ENCODE results near the gene ALCAM. TPM values are rescaled to one million over a fixed set of nuclear protein-coding genes. Genes with fewer than 3 reads are reported as not detected.

ALCAM gene
- total RNA-seq, 2 experiments from 2014 or later, result 20.9 to 21.7 TPM

- H3K27ac Mint-ChIP-seq, result no peak overlapping the region
- H3K9me3 Mint-ChIP-seq, result no peaks in the 10 kb centered on the region
- DNase-seq, result no peak
- peaks cover 4% of the 10 kb centered on the region for H3K27me3 Mint-ChIP-seq
- H3K36me3 Mint-ChIP-seq, result peaks cover 2% of the 10 kb centered on the region
- no peaks in the 10 kb centered on the region for H3K4me1 Mint-ChIP-seq
- no peak overlapping the region for H3K4me3 Mint-ChIP-seq
These were observed 93.0 kb downstream of the ALCAM start for GRCh38 chr3:105459566-105460290.

GRCh38 chr3:105463620-105464019 lies 96.9 kb downstream of the ALCAM start:
- Mint-ChIP-seq H3K27me3 (peaks cover 4% of the 10 kb centered on the region), H3K4me1 (no peaks in the 10 kb centered on the region), H3K36me3 (no peaks in the 10 kb centered on the region), H3K9me3 (no peaks in the 10 kb centered on the region), H3K4me3 (no peak overlapping the region), H3K27ac (no peak overlapping the region)
- DNase-seq, result no peak

GRCh38 chr3:105465251-105465853 lies 98.6 kb downstream of the ALCAM start:
- H3K9me3 Mint-ChIP-seq, result no peaks in the 10 kb centered on the region

GRCh38 chr3:105466072-105466471 lies 99.4 kb downstream of the ALCAM start:
- DNase-seq, result no peak
- H3K4me1 Mint-ChIP-seq, result no peaks in the 10 kb centered on the region
- H3K4me3 Mint-ChIP-seq, result no peak overlapping the region
- H3K27ac Mint-ChIP-seq, result no peak overlapping the region
- H3K27me3 Mint-ChIP-seq, result peaks cover 4% of the 10 kb centered on the region
- H3K9me3 Mint-ChIP-seq, result no peaks in the 10 kb centered on the region
- H3K36me3 Mint-ChIP-seq, result no peaks in the 10 kb centered on the region

More at GRCh38 chr3:105465251-105465853, 98.6 kb downstream of the ALCAM start:
- Mint-ChIP-seq H3K27ac (no peak overlapping the region), H3K36me3 (no peaks in the 10 kb centered on the region), H3K4me1 (no peaks in the 10 kb centered on the region), H3K4me3 (no peak overlapping the region), H3K27me3 (peaks cover 4% of the 10 kb centered on the region)
- no peak for DNase-seq

GRCh38 chr3:105466495-105467404 lies 100.0 kb downstream of the ALCAM start:
- H3K27me3 Mint-ChIP-seq, result peaks cover 4% of the 10 kb centered on the region
- DNase-seq, result no peak
- no peak overlapping the region for H3K27ac Mint-ChIP-seq
- H3K4me3 Mint-ChIP-seq, result no peak overlapping the region
- H3K36me3 Mint-ChIP-seq, result no peaks in the 10 kb centered on the region
- H3K4me1 Mint-ChIP-seq, result no peaks in the 10 kb centered on the region
- no peaks in the 10 kb centered on the region for H3K9me3 Mint-ChIP-seq

- H3K9me3 Mint-ChIP-seq, result no peaks in the 10 kb centered on the region
- peaks cover 1% of the 10 kb centered on the region for H3K27me3 Mint-ChIP-seq
- H3K4me1 Mint-ChIP-seq, result peaks cover 7% of the 10 kb centered on the region
- H3K36me3 Mint-ChIP-seq, result no peaks in the 10 kb centered on the region
- no peak for DNase-seq
- H3K4me3 Mint-ChIP-seq, result no peak overlapping the region
- no peak overlapping the region for H3K27ac Mint-ChIP-seq
These were observed 104.1 kb downstream of the ALCAM start for GRCh38 chr3:105470851-105471250.

GRCh38 chr3:105473521-105474223 lies 107.0 kb downstream of the ALCAM start:
- Mint-ChIP-seq H3K9me3 (peaks cover 13% of the 10 kb centered on the region), H3K27ac (no peak overlapping the region), H3K4me1 (peaks cover 7% of the 10 kb centered on the region), H3K4me3 (no peak overlapping the region), H3K27me3 (peaks cover 10% of the 10 kb centered on the region), H3K36me3 (no peaks in the 10 kb centered on the region)
- DNase-seq, result no peak

- H3K27ac Mint-ChIP-seq, result no peak overlapping the region
- H3K4me1 Mint-ChIP-seq, result no peaks in the 10 kb centered on the region
- H3K9me3 Mint-ChIP-seq, result peaks cover 13% of the 10 kb centered on the region
- DNase-seq, result no peak
- H3K36me3 Mint-ChIP-seq, result no peaks in the 10 kb centered on the region
- H3K4me3 Mint-ChIP-seq, result no peak overlapping the region
- H3K27me3 Mint-ChIP-seq, result peaks cover 10% of the 10 kb centered on the region
These were observed 114.1 kb downstream of the ALCAM start for GRCh38 chr3:105480768-105481167.

GRCh38 chr3:105483476-105483875 lies 116.8 kb downstream of the ALCAM start:
- no peak overlapping the region for H3K27ac Mint-ChIP-seq
- peaks cover 6% of the 10 kb centered on the region for H3K36me3 Mint-ChIP-seq

GRCh38 chr3:105490045-105490444 lies 123.3 kb downstream of the ALCAM start:
- Mint-ChIP-seq H3K4me1 (no peaks in the 10 kb centered on the region), H3K4me3 (no peak overlapping the region), H3K27me3 (no peaks in the 10 kb centered on the region), H3K27ac (no peak overlapping the region), H3K9me3 (peaks cover 17% of the 10 kb centered on the region), H3K36me3 (peaks cover 21% of the 10 kb centered on the region)
- no peak for DNase-seq

More at GRCh38 chr3:105483476-105483875, 116.8 kb downstream of the ALCAM start:
- Mint-ChIP-seq H3K27me3 (no peaks in the 10 kb centered on the region), H3K4me1 (no peaks in the 10 kb centered on the region), H3K9me3 (peaks cover 2% of the 10 kb centered on the region), H3K4me3 (no peak overlapping the region)
- DNase-seq, result no peak

- H3K36me3 Mint-ChIP-seq, result peaks cover 16% of the 10 kb centered on the region
These were observed 126.7 kb downstream of the ALCAM start for GRCh38 chr3:105493305-105493892.

GRCh38 chr3:105495021-105495420 lies 128.3 kb downstream of the ALCAM start:
- DNase-seq, result no peak
- Mint-ChIP-seq H3K4me3 (no peak overlapping the region), H3K27me3 (no peaks in the 10 kb centered on the region), H3K9me3 (peaks cover 13% of the 10 kb centered on the region), H3K27ac (no peak overlapping the region), H3K36me3 (peaks cover 16% of the 10 kb centered on the region), H3K4me1 (no peaks in the 10 kb centered on the region)

More at GRCh38 chr3:105493305-105493892, 126.7 kb downstream of the ALCAM start:
- H3K9me3 Mint-ChIP-seq, result peaks cover 15% of the 10 kb centered on the region
- no peak for DNase-seq
- H3K4me1 Mint-ChIP-seq, result no peaks in the 10 kb centered on the region
- H3K27ac Mint-ChIP-seq, result no peak overlapping the region
- H3K4me3 Mint-ChIP-seq, result no peak overlapping the region
- H3K27me3 Mint-ChIP-seq, result no peaks in the 10 kb centered on the region

- H3K36me3 Mint-ChIP-seq, result peaks cover 6% of the 10 kb centered on the region
- H3K4me1 Mint-ChIP-seq, result no peaks in the 10 kb centered on the region
- peaks cover 6% of the 10 kb centered on the region for H3K9me3 Mint-ChIP-seq
- DNase-seq, result no peak
- H3K27me3 Mint-ChIP-seq, result no peaks in the 10 kb centered on the region
- H3K27ac Mint-ChIP-seq, result no peak overlapping the region
- no peak overlapping the region for H3K4me3 Mint-ChIP-seq
These were observed 129.6 kb downstream of the ALCAM start for GRCh38 chr3:105496343-105496742.

GRCh38 chr3:105497386-105497785 lies 130.7 kb downstream of the ALCAM start:
- H3K9me3 Mint-ChIP-seq, result no peaks in the 10 kb centered on the region
- H3K27me3 Mint-ChIP-seq, result no peaks in the 10 kb centered on the region

More at GRCh38 chr3:105497386-105497785, 130.7 kb downstream of the ALCAM start:
- H3K27ac Mint-ChIP-seq, result no peak overlapping the region
- no peak overlapping the region for H3K4me3 Mint-ChIP-seq
- no peak for DNase-seq
- H3K36me3 Mint-ChIP-seq, result no peaks in the 10 kb centered on the region
- no peaks in the 10 kb centered on the region for H3K4me1 Mint-ChIP-seq
